Measurements from ENCODE around the gene GNG3. TPM values are rescaled to one million over a fixed set of nuclear protein-coding genes. Genes with fewer than 3 reads are reported as not detected.

GNG3 gene
- total RNA-seq (0.23 and 0.24 TPM in 2 replicates), polyA plus RNA-seq (0.41 and 1.2 TPM in 2 replicates)

- Histone ChIP-seq H3K4me1 (ENCODE audit: insufficient read depth) (peaks cover 42% of the 10 kb centered on the region), H4K20me1 (ENCODE audit: insufficient read depth, poor library complexity, severe bottlenecking) (no peaks in the 10 kb centered on the region), H3K27ac (peak within 1 kb of the TSS; percentile 96), H3K9me2 (replicated peaks; ENCODE audit: insufficient read depth) (no peaks in the 10 kb centered on the region), H3K9me3 (ENCODE audit: low read depth) (no peaks in the 10 kb centered on the region), H3K79me2 (peaks cover 25% of the 10 kb centered on the region), H3K27me3 (no peaks in the 10 kb centered on the region), H3K4me2 (peak within 1 kb of the TSS; percentile 85), H3K4me3 (peak within 1 kb of the TSS; percentile 12), H3K36me3 (replicated peaks; ENCODE audit: insufficient read depth, low read depth) (no peaks in the 10 kb centered on the region), H2AFZ (peak within 1 kb of the TSS; percentile 19)
- TF ChIP-seq, protein P1, sequence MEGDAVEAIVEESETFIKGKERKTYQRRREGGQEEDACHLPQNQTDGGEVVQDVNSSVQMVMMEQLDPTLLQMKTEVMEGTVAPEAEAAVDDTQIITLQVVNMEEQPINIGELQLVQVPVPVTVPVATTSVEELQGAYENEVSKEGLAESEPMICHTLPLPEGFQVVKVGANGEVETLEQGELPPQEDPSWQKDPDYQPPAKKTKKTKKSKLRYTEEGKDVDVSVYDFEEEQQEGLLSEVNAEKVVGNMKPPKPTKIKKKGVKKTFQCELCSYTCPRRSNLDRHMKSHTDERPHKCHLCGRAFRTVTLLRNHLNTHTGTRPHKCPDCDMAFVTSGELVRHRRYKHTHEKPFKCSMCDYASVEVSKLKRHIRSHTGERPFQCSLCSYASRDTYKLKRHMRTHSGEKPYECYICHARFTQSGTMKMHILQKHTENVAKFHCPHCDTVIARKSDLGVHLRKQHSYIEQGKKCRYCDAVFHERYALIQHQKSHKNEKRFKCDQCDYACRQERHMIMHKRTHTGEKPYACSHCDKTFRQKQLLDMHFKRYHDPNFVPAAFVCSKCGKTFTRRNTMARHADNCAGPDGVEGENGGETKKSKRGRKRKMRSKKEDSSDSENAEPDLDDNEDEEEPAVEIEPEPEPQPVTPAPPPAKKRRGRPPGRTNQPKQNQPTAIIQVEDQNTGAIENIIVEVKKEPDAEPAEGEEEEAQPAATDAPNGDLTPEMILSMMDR (IDR thresholded peaks at IDR 0.05; ENCODE audit: poor library complexity), result no peak
- TF ChIP-seq EZH2 (IDR thresholded peaks at IDR 0.05; ENCODE audit: borderline replicate concordance) (no peak), EZH2phosphoT487 (IDR thresholded peaks at IDR 0.05; ENCODE audit: low read depth, severe bottlenecking, unreplicated experiment) (no peak)
- DNase-seq (ENCODE audit: low spot score), result peak; percentile 31
- 60% methylated on average over 10 of the region's 10 CpGs for WGBS (ENCODE audit: low lambda C conversion rate, missing lambda C conversion rate)
These were observed at the start of gene GNG3, which contains the start of gene BSCL2 for GRCh38 chr11:62707277-62707861. Gene GNG3, plus strand, starts transcription at chr11:62707676. Its CDS starts 620 bp downstream, at chr11:62708296. Gene BSCL2, minus strand, starts transcription at chr11:62707424. Its CDS starts 229 bp downstream, at chr11:62707195.

DNA sequence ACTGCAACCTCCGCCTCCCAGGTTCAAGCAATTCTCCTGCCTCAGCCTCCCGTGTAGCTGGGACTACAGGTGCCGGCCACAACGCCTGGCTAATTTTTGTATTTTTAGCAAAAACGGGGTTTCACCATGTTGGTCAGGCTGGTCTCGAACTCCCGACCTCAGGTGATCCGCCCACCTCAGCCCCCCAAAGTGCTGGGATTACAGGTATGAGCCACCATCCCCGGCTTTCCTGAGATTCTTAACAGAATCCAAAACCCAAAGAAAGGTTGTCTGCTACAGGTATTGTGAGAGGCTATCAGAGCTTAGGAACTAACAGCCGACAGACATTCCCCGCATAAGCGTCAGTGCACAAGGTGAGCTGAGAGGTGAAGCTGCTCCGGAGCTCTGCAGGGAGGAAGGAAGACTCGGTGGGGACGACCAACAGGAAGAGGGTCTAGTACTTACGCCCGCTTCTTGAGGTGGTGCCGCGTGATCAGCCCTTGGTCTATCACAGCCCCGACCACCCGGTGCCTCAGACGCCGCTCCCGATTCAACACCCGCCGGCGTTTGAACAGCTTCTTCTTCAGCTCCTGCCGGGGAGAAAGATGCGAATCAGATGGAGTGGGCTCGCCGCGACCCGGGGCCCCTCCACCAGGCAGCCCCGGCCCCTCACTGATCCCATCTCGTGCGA, 42.9 kb upstream of the GNG3 start:
- Histone ChIP-seq H3K36me3 (replicated peaks; ENCODE audit: insufficient read depth, low read depth) (no peaks in the 10 kb centered on the region), H3K79me2 (peaks cover 42% of the 10 kb centered on the region), H4K20me1 (ENCODE audit: insufficient read depth, poor library complexity, severe bottlenecking) (peaks cover 10% of the 10 kb centered on the region), H3K4me2 (peak overlapping the region; percentile 84), H3K9me2 (replicated peaks; ENCODE audit: insufficient read depth) (no peaks in the 10 kb centered on the region), H2AFZ (peak overlapping the region; percentile 66), H3K27me3 (no peaks in the 10 kb centered on the region), H3K4me3 (peak overlapping the region; percentile 82), H3K9me3 (ENCODE audit: low read depth) (no peaks in the 10 kb centered on the region), H3K27ac (peak overlapping the region; percentile 95), H3K4me1 (ENCODE audit: insufficient read depth) (peaks cover 16% of the 10 kb centered on the region)
- 2% methylated on average over 36 of the region's 36 CpGs for WGBS (ENCODE audit: low lambda C conversion rate, missing lambda C conversion rate)
- TF ChIP-seq EZH2 (IDR thresholded peaks at IDR 0.05; ENCODE audit: borderline replicate concordance) (no peak), EZH2phosphoT487 (IDR thresholded peaks at IDR 0.05; ENCODE audit: low read depth, severe bottlenecking, unreplicated experiment) (no peak)
- TF ChIP-seq, protein P1 (IDR thresholded peaks at IDR 0.05; ENCODE audit: poor library complexity), result no peak
- peak; percentile 78 for DNase-seq (ENCODE audit: low spot score)

DNA sequence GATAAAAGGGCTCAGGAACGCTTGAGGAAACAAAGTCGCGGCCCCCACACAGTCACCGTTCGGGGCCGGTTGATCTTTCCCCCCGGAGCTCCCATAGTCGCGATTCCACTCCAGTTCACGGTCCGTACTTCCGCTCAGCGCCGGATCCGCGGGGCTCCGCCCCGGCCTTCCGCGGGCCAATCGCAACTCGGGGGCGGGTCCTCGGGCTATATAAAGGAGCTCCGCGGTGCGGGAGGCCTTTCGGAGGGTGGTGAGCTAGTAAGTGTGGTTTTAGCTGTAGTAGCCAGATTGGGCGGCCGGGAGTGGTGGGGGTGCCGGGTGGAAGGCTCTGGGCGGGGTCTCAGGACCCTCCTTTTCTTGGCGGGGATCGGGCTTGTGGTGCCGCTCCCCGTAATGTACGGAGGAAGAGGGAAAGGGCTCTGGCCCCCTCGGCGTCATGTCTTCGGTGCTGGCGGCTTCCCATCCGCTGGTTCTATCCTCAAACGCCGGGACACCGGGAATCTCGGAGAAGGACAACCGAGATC, 42.3 kb upstream of the GNG3 start, which contains the start of the genes C11orf98 and CSKMT:
TSS of gene C11orf98 (minus strand) at position 136 of the 524 bp plus-strand sequence. CDS start at position 95, 41 bp downstream.
TSS of gene CSKMT (plus strand) at position 238 of the 524 bp plus-strand sequence. CDS start 568 bp downstream, outside the sequence.
- Histone ChIP-seq H3K4me1 (ENCODE audit: insufficient read depth) (peaks cover 16% of the 10 kb centered on the region), H3K9me3 (ENCODE audit: low read depth) (no peaks in the 10 kb centered on the region), H4K20me1 (ENCODE audit: insufficient read depth, poor library complexity, severe bottlenecking) (peaks cover 10% of the 10 kb centered on the region), H3K27ac (peak within 1 kb of the TSS; percentile 95), H3K36me3 (replicated peaks; ENCODE audit: insufficient read depth, low read depth) (no peaks in the 10 kb centered on the region), H3K4me2 (peak within 1 kb of the TSS; percentile 84), H3K9me2 (replicated peaks; ENCODE audit: insufficient read depth) (no peaks in the 10 kb centered on the region), H3K79me2 (peaks cover 44% of the 10 kb centered on the region), H3K4me3 (peak within 1 kb of the TSS; percentile 82), H2AFZ (peak within 1 kb of the TSS; percentile 66), H3K27me3 (no peaks in the 10 kb centered on the region)
- peak; percentile 96 for DNase-seq (ENCODE audit: low spot score)
- no peak for TF ChIP-seq EZH2 (IDR thresholded peaks at IDR 0.05; ENCODE audit: borderline replicate concordance)
- no peak for TF ChIP-seq EZH2phosphoT487 (IDR thresholded peaks at IDR 0.05; ENCODE audit: low read depth, severe bottlenecking, unreplicated experiment)
- TF ChIP-seq, protein P1 (IDR thresholded peaks at IDR 0.05; ENCODE audit: poor library complexity), result no peak
- WGBS (ENCODE audit: low lambda C conversion rate, missing lambda C conversion rate), result 2% methylated on average over 43 of the region's 47 CpGs
